ENCODE results near the gene UFSP1. TPM values are rescaled to one million over a fixed set of nuclear protein-coding genes. Genes with fewer than 3 reads are reported as not detected.

Gene UFSP1
- total RNA-seq, 1 experiment from 2014 or later: 2.8 TPM

GRCh38 chr7:100874300-100874576 lies 15.3 kb downstream of the UFSP1 start:
- Histone ChIP-seq H3K36me3 (ENCODE audit: low read depth) (peaks cover 26% of the 10 kb centered on the region), H3K4me3 (peak overlapping the region; percentile 99), H3F3A (ENCODE audit: insufficient read depth, low read depth) (peaks cover 33% of the 10 kb centered on the region; the same call in 1 of the 2 replicates), H3K4me2 (peak overlapping the region; percentile 96), H3K27me3 (ENCODE audit: insufficient read depth, low read depth) (no peaks in the 10 kb centered on the region), H3K27ac (peak overlapping the region; percentile 86), H3K9me2 (ENCODE audit: insufficient read depth) (no peaks in the 10 kb centered on the region), H3K9me3 (ENCODE audit: insufficient read depth, low read depth) (no peaks in the 10 kb centered on the region), H3K79me2 (ENCODE audit: low read depth) (peaks cover 46% of the 10 kb centered on the region), H4K20me1 (ENCODE audit: insufficient read depth) (peaks cover 26% of the 10 kb centered on the region), H3K4me1 (replicated peaks; ENCODE audit: insufficient read depth) (peaks cover 19% of the 10 kb centered on the region), H2AFZ (peak overlapping the region; percentile 88)
- ChIA-PET CTCF (no interaction called here), POLR2A (ENCODE audit: unreplicated experiment) (no interaction called here)
- no peak for DNase-seq
- TF ChIP-seq EZH2 (IDR thresholded peaks at IDR 0.05; ENCODE audit: low read depth) (no peak), CTCF (conservative IDR thresholded peaks at IDR 0.05) (no peak)
- intact Hi-C loops (cut with micrococcal nuclease; ENCODE audit: unreplicated experiment): no loop called here
- no TSS peak for BruUV-seq (replicated peaks)

- BruUV-seq (replicated peaks): no TSS peak
- ChIA-PET POLR2A (ENCODE audit: unreplicated experiment) (interaction anchor here (0.6 kb wide), 1 partner anchor 55 kb away, joined by 5 read pairs; no protein-coding TSS in a partner anchor), CTCF (no interaction called here)
- peak overlapping the region; percentile 88 for H2AFZ ChIP-seq
- H3K79me2 ChIP-seq (ENCODE audit: low read depth): peaks cover 46% of the 10 kb centered on the region
- peak overlapping the region; percentile 99 for H3K4me3 ChIP-seq
- intact Hi-C loops (cut with micrococcal nuclease; ENCODE audit: unreplicated experiment): no loop called here
- H4K20me1 ChIP-seq (ENCODE audit: insufficient read depth): peaks cover 21% of the 10 kb centered on the region
- H3K27me3 ChIP-seq (ENCODE audit: insufficient read depth, low read depth): no peaks in the 10 kb centered on the region
- H3K9me2 ChIP-seq (ENCODE audit: insufficient read depth): no peaks in the 10 kb centered on the region
- peak overlapping the region; percentile 96 for H3K4me2 ChIP-seq
- H3K36me3 ChIP-seq (ENCODE audit: low read depth): peaks cover 21% of the 10 kb centered on the region
- no peaks in the 10 kb centered on the region for H3K9me3 ChIP-seq (ENCODE audit: insufficient read depth, low read depth)
- H3F3A ChIP-seq (ENCODE audit: insufficient read depth, low read depth): peaks cover 33% of the 10 kb centered on the region; the same call in 1 of the 2 replicates
- no peak for DNase-seq
- peaks cover 21% of the 10 kb centered on the region for H3K4me1 ChIP-seq (replicated peaks; ENCODE audit: insufficient read depth)
- peak overlapping the region; percentile 86 for H3K27ac ChIP-seq
- TF ChIP-seq CTCF (conservative IDR thresholded peaks at IDR 0.05) (no peak), EZH2 (IDR thresholded peaks at IDR 0.05; ENCODE audit: low read depth) (no peak)
Observed at GRCh38 chr7:100873599-100874299, 15.8 kb downstream of the UFSP1 start.

- Histone ChIP-seq H3K4me2 (peak overlapping the region; percentile 95), H3K27me3 (ENCODE audit: insufficient read depth, low read depth) (no peaks in the 10 kb centered on the region), H3K9me3 (ENCODE audit: insufficient read depth, low read depth) (no peaks in the 10 kb centered on the region), H3K9me2 (ENCODE audit: insufficient read depth) (no peaks in the 10 kb centered on the region), H3K4me3 (peak overlapping the region; percentile 99), H4K20me1 (ENCODE audit: insufficient read depth) (no peaks in the 10 kb centered on the region), H3K4me1 (replicated peaks; ENCODE audit: insufficient read depth) (peaks cover 18% of the 10 kb centered on the region), H3K36me3 (ENCODE audit: low read depth) (no peaks in the 10 kb centered on the region), H3K27ac (peak overlapping the region; percentile 68), H3F3A (ENCODE audit: insufficient read depth, low read depth) (peaks cover 30% of the 10 kb centered on the region), H3K79me2 (ENCODE audit: low read depth) (peaks cover 23% of the 10 kb centered on the region), H2AFZ (peak overlapping the region; percentile 97)
- ChIA-PET CTCF (no interaction called here), POLR2A (ENCODE audit: unreplicated experiment) (no interaction called here)
- no peak for DNase-seq
- intact Hi-C loops (cut with micrococcal nuclease; ENCODE audit: unreplicated experiment): loop anchor here (1.0 to 5.0 kb wide), 4 partner anchors 21 to 439 kb away; partner anchors contain the start of genes EPHB4, MEPCE, POP7 and UFSP1
- TF ChIP-seq CTCF (conservative IDR thresholded peaks at IDR 0.05) (no peak), EZH2 (IDR thresholded peaks at IDR 0.05; ENCODE audit: low read depth) (no peak)
- no TSS peak for BruUV-seq (replicated peaks)
Observed at GRCh38 chr7:100867776-100868485, 21.6 kb downstream of the UFSP1 start.
